B cell (primary cell): ENCODE results near the gene ZNF683. TPM values are rescaled to one million over a fixed set of nuclear protein-coding genes. Genes with fewer than 3 reads are reported as not detected.
A peak's percentile ranks its signal among the peaks of the same experiment; 100 is the strongest.

Source experiments
- ATAC-seq: fragments of 200-7000 bp; cut with Tn5 transposase; one replicate; pipeline ENCODE4 v1.10.0; 2021; ENCODE audit warnings: low read depth, mild to moderate bottlenecking, moderate number of reproducible peaks, moderate library complexity
- CTCF ChIA-PET: fragments of 350-600 bp; sonication (Branson Sonifier 250); formaldehyde crosslinking; loops from one replicate; lab custom pipeline; 2021; ENCODE audit warnings: antibody characterized with exemption, inconsistent platforms; lab: Charles Lee
- POLR2A ChIA-PET: fragments of 350-600 bp; sonication (Branson Sonifier 250); formaldehyde crosslinking; loops from one replicate; lab custom pipeline; 2021; ENCODE audit warnings: antibody characterized with exemption; lab: Charles Lee
- DNase-seq: peaks from one replicate; pipeline ENCODE4 v3.0.0; 2013
- H2AFZ ChIP-seq: 2 replicates; pipeline ENCODE4 v1.6.1; 2012; ENCODE audit warnings: mild to moderate bottlenecking, low read depth, low read length; ENCODE audit not compliant: insufficient read depth, poor library complexity, severe bottlenecking
- H3K27ac ChIP-seq, 2 donors: 1 replicate in 1 of 2; 2 replicates in 1 of 2; pipeline ENCODE4 v1.5.1; 2012 to 2013; ENCODE audit warnings: low read length in 2 of 2, mild to moderate bottlenecking in 2 of 2, moderate library complexity in 1 of 2
- H3K27me3 ChIP-seq, 4 experiments: fragments of 200-600 bp in 1 of 4; sonication (generic) in 1 of 4; replicated peaks in 1 of 4; 1 replicate in 2 of 4; 2 replicates in 2 of 4; pipeline versions ENCODE4 v1.6.1 to v1.7.0; 2013 to 2016; ENCODE audit warnings: low read length in 3 of 4, mild to moderate bottlenecking in 2 of 4, mixed read lengths in 1 of 4, moderate library complexity in 1 of 4; ENCODE audit not compliant: insufficient read depth in 4 of 4, control insufficient read depth in 3 of 4; ENCODE audit errors: control extremely low read depth in 1 of 4
- H3K36me3 ChIP-seq, 2 experiments: replicated peaks in 1 of 2; 1 replicate in 1 of 2; 2 replicates in 1 of 2; pipeline versions ENCODE4 v1.6.1 to v1.7.1; 2013; ENCODE audit warnings: low read length in 1 of 2; ENCODE audit not compliant: insufficient read depth in 2 of 2, control insufficient read depth in 1 of 2; ENCODE audit errors: control extremely low read depth in 1 of 2, extremely low read depth in 1 of 2
- H3K4me1 ChIP-seq, 2 donors: fragments of 200-600 bp in 1 of 2; sonication (generic) in 1 of 2; 1 replicate in 1 of 2; 2 replicates in 1 of 2; pipeline versions ENCODE4 v1.5.1 to v1.6.1; 2013 to 2017; ENCODE audit warnings: low read length in 2 of 2; ENCODE audit not compliant: control insufficient read depth in 2 of 2, insufficient read depth in 2 of 2
- H3K4me2 ChIP-seq: replicated peaks from 2 replicates; pipeline ENCODE3; 2012; ENCODE audit warnings: mild to moderate bottlenecking, low read depth, low read length; ENCODE audit not compliant: poor library complexity, severe bottlenecking
- H3K4me3 ChIP-seq, 5 experiments: fragments of 200-600 bp in 1 of 5; sonication (generic) in 1 of 5; 1 replicate in 3 of 5; 2 replicates in 2 of 5; pipeline versions ENCODE4 v1.5.1 to v1.7.0; 2011 to 2016; ENCODE audit warnings: low read length in 4 of 5, mild to moderate bottlenecking in 4 of 5, low read depth in 2 of 5, control low read depth in 1 of 5, moderate library complexity in 1 of 5; ENCODE audit not compliant: insufficient read depth in 1 of 5; ENCODE audit errors: control extremely low read depth in 1 of 5, extremely low read depth in 1 of 5
- H3K79me2 ChIP-seq: fragments of 200-600 bp; sonication (generic); one replicate; pipeline ENCODE4 v1.6.0; 2016; ENCODE audit warnings: low read length; ENCODE audit not compliant: control insufficient read depth, insufficient read depth
- H3K9ac ChIP-seq: fragments of 200-600 bp; sonication (generic); 2 replicates; pipeline ENCODE4 v1.6.1; 2017; ENCODE audit warnings: mild to moderate bottlenecking, low read length, moderate library complexity
- H3K9me3 ChIP-seq, 3 donors: one replicate each; pipeline versions ENCODE4 v1.6.1 to v1.7.1; 2013; ENCODE audit warnings: low read length in 2 of 3; ENCODE audit not compliant: control insufficient read depth in 2 of 3, insufficient read depth in 1 of 3; ENCODE audit errors: control extremely low read depth in 1 of 3
- H4K20me1 ChIP-seq: 2 replicates; pipeline ENCODE4 v1.6.0; 2012; ENCODE audit warnings: mild to moderate bottlenecking, low read length; ENCODE audit not compliant: insufficient read depth, control insufficient read depth, poor library complexity, severe bottlenecking
- H3K27ac Mint-ChIP-seq: one replicate; pipeline ENCODE4 v1.8.0; 2021; ENCODE audit warnings: mixed read lengths
- H3K27me3 Mint-ChIP-seq: one replicate; pipeline ENCODE4 v1.8.0; 2021; ENCODE audit warnings: mixed read lengths
- H3K4me1 Mint-ChIP-seq: one replicate; pipeline ENCODE4 v1.8.0; 2021; ENCODE audit warnings: mixed read lengths
- H3K4me3 Mint-ChIP-seq: one replicate; pipeline ENCODE4 v1.8.0; 2021; ENCODE audit warnings: mixed read lengths
- H3K9me3 Mint-ChIP-seq: one replicate; pipeline ENCODE4 v1.8.0; 2022; ENCODE audit warnings: mixed read lengths; ENCODE audit not compliant: insufficient read depth
- CTCF ChIP-seq: fragments of 200-600 bp; IDR thresholded peaks from one replicate; pipeline ENCODE4 v1.8.0; 2022; ENCODE audit warnings: antibody characterized with exemption, mild to moderate bottlenecking
- EZH2 ChIP-seq: IDR thresholded peaks from 2 replicates; pipeline ENCODE4 v1.6.1; 2012; ENCODE audit warnings: borderline replicate concordance, low read depth, mild to moderate bottlenecking, moderate library complexity, low read length; ENCODE audit not compliant: insufficient read depth, poor library complexity, severe bottlenecking
- WGBS: methylation state at CpG from one replicate; pipeline ENCODE4 v1.1.5; 2013; ENCODE audit warnings: missing lambda C conversion rate; ENCODE audit not compliant: insufficient coverage; 5-methylcytosine and 5-hydroxymethylcytosine counted together
- intact Hi-C: fragments of 100-400 bp; cut with micrococcal nuclease; formaldehyde crosslinking; loops from one replicate; pipeline ENCODE4 v1.10.0; 2022
- polyA plus RNA-seq: library from polyadenylated mRNA; depleted of rRNA; stranded (reverse); fragments of >200 nt; gene quantifications from 2 replicates; pipeline ENCODE4 v1.2.3, GENCODE V29; 2012
- total RNA-seq, 2 donors: library from RNA; stranded (reverse); fragments of 120-200 nt in 1 of 2; gene quantifications; 1 replicate in 1 of 2; 2 replicates in 1 of 2; pipeline versions ENCODE4 v1.2.3 to v1.2.4, GENCODE V29; 2013 to 2022

ZNF683 gene
- total and polyA plus RNA-seq, 2 donors (not counting 1 experiment from before 2014, with no cell fraction given) = 0.45 to 0.67 TPM

DNA sequence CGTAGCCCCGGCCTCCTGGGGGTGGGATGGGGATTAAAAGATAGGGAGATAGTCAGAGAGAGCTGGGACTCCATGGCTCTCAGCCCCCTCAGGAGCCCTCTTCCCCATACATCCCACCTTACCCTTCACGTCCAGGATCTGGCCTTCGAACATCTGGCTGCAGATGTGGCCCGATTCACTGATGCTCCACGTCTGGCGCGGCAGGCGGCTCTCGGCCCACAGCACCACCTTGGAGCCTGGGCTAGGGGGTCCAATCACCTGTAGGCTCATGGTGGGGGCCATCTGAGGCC, 50.6 kb downstream of the ZNF683 start:
- peaks cover 67% of the 10 kb centered on the region for H4K20me1 ChIP-seq
- no peak overlapping the region for H2AFZ ChIP-seq
- 89% methylated on average over 8 of the region's 10 CpGs for WGBS
- no peak for ATAC-seq
- Mint-ChIP-seq H3K4me1 (peaks cover 54% of the 10 kb centered on the region), H3K9me3 (no peaks in the 10 kb centered on the region), H3K27me3 (no peaks in the 10 kb centered on the region), H3K27ac (peak overlapping the region; percentile 99), H3K4me3 (no peak overlapping the region)
- TF ChIP-seq EZH2 (no peak), CTCF (no peak)
- intact Hi-C loops = no loop called here
- peaks cover 0 to 59% of the 10 kb centered on the region in 2 experiments for H3K36me3 ChIP-seq
- H3K27me3 ChIP-seq = no peaks in the 10 kb centered on the region
- H3K27ac ChIP-seq = peak overlapping the region in 1 of 2 donors; percentile 75
- POLR2A ChIA-PET = interaction anchor here (0.6 to 15.2 kb wide), 13 partner anchors 10 to 881 kb away, joined by 3 to 1239 read pairs (median 4); partner anchors contain the start of genes CEP85 and SH3BGRL3
- H3K4me1 ChIP-seq = peaks cover 38% of the 10 kb centered on the region in 2 donors
- peak overlapping the region; percentile 73 for H3K4me2 ChIP-seq
- H3K4me3 ChIP-seq = no peak overlapping the region
- no peak for DNase-seq
- CTCF ChIA-PET = interaction anchor here (0.6 to 30.0 kb wide), 27 partner anchors 9 to 695 kb away, joined by 3 to 1400 read pairs (median 4); partner anchors contain the start of genes CEP85, DHDDS, SH3BGRL3 and UBXN11
- H3K79me2 ChIP-seq = peaks cover 50% of the 10 kb centered on the region
- H3K9me3 ChIP-seq = no peaks in the 10 kb centered on the region
- H3K9ac ChIP-seq = peak overlapping the region; percentile 20

DNA sequence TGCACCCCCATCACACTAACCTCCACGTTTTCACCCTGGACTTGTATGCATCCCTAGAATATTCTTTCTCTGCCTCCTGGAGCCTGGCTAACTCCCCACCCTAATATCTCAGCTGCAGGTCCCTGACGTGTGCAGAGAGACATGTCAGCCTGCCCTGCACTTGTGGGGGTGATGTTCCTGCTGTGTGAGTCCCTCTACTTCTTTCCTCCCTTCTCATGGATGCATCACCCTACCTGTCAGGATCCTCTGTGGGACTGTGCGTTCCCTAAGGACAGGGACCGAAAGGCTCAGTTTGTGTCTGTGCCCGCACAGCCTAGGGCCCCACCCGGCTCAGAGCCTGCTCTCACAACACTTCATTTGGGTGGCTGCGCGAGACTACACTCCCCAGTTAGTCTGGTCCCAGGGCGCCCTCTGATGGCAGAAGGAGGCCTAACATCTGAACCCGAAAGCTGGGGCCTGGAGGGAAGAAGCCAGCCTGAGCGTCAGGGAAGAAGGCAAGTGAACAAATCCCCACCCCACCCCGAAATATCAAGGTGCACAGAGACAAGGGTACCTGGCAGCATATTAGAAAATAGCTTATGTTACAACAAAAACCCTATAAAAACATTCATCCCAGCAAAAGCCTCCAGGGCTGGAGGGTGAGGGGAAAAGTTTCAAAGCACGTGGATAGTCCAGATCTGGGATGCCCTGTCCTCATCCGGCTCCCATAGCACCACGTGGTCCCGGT, 51.1 kb downstream of the ZNF683 start:
- H3K9ac ChIP-seq = peak overlapping the region; percentile 85
- Mint-ChIP-seq H3K27me3 (no peaks in the 10 kb centered on the region), H3K27ac (peak overlapping the region; percentile 99), H3K4me1 (peaks cover 57% of the 10 kb centered on the region), H3K9me3 (no peaks in the 10 kb centered on the region), H3K4me3 (peak overlapping the region; percentile 89)
- ATAC-seq = peak; percentile 66
- H3K27me3 ChIP-seq = no peaks in the 10 kb centered on the region
- 6% methylated on average over 6 of the region's 16 CpGs for WGBS
- peak overlapping the region in 4 of 5 experiments; percentile 90 to 95 (median 94) for H3K4me3 ChIP-seq
- no peaks in the 10 kb centered on the region for H3K9me3 ChIP-seq
- H3K27ac ChIP-seq = peak overlapping the region in 1 of 2 donors; percentile 75
- H3K36me3 ChIP-seq = peaks cover 0 to 59% of the 10 kb centered on the region in 2 experiments
- H3K4me1 ChIP-seq = peaks cover 43% of the 10 kb centered on the region in 2 donors
- TF ChIP-seq CTCF (peak; percentile 92), EZH2 (no peak)
- peak; percentile 93 for DNase-seq
- intact Hi-C loops = loop anchor here (1.0 kb wide), 8 partner anchors 15 to 216 kb away; partner anchors contain the start of genes CEP85 and ZNF593
- ChIA-PET CTCF (interaction anchor here (0.6 to 30.0 kb wide), 29 partner anchors 9 to 696 kb away, joined by 3 to 1400 read pairs (median 4); partner anchors contain the start of genes CEP85, DHDDS, SH3BGRL3 and UBXN11), POLR2A (interaction anchor here (0.6 to 15.2 kb wide), 14 partner anchors 10 to 881 kb away, joined by 3 to 1239 read pairs (median 4); partner anchors contain the start of genes CEP85 and SH3BGRL3)
- peak overlapping the region; percentile 73 for H3K4me2 ChIP-seq
- peaks cover 67% of the 10 kb centered on the region for H4K20me1 ChIP-seq
- peaks cover 55% of the 10 kb centered on the region for H3K79me2 ChIP-seq
- H2AFZ ChIP-seq = no peak overlapping the region
